ENCODE measurements around the gene LYRM1. TPM values are rescaled to one million over a fixed set of nuclear protein-coding genes. Genes with fewer than 3 reads are reported as not detected.

LYRM1 gene
- polyA plus RNA-seq, 1 donor from 2014 or later = 125 TPM

GRCh38 chr16:20878682-20879147, 21.9 kb upstream of the LYRM1 start:
- peaks cover 7% of the 10 kb centered on the region for H3K79me2 ChIP-seq (replicated peaks; ENCODE audit: insufficient read depth, low read length)
- no peaks in the 10 kb centered on the region for H3K9me3 ChIP-seq (ENCODE audit: low read length)
- no peak overlapping the region for H3K4me2 ChIP-seq (ENCODE audit: low read length)
- no peak overlapping the region for H3K4me3 ChIP-seq (ENCODE audit: low read length)
- no peak overlapping the region for H3K9ac ChIP-seq (ENCODE audit: low read length)
- TF ChIP-seq REST (IDR thresholded peaks at IDR 0.05; ENCODE audit: borderline replicate concordance) (no peak), CTCF (IDR thresholded peaks at IDR 0.05; ENCODE audit: poor library complexity, severe bottlenecking) (no peak), MXI1 (conservative IDR thresholded peaks at IDR 0.05; ENCODE audit: poor library complexity, severe bottlenecking) (no peak), EZH2 (IDR thresholded peaks at IDR 0.05; ENCODE audit: borderline replicate concordance, insufficient read depth, low read length, poor library complexity, severe bottlenecking) (no peak), TAF1 (IDR thresholded peaks at IDR 0.05; ENCODE audit: low read depth) (no peak), EP300 (conservative IDR thresholded peaks at IDR 0.05; ENCODE audit: poor library complexity, severe bottlenecking) (no peak), POLR2AphosphoS5 (IDR thresholded peaks at IDR 0.05) (no peak), SMC3 (conservative IDR thresholded peaks at IDR 0.05; ENCODE audit: poor library complexity) (no peak), RAD21 (conservative IDR thresholded peaks at IDR 0.05) (no peak)
- no peak overlapping the region for H2AFZ ChIP-seq (ENCODE audit: low read depth, low read length)
- no peaks in the 10 kb centered on the region for H3K9me2 ChIP-seq (ENCODE audit: insufficient read depth, low read length)
- no peaks in the 10 kb centered on the region for H4K20me1 ChIP-seq (ENCODE audit: insufficient read depth)
- no peaks in the 10 kb centered on the region for H3K27me3 ChIP-seq (ENCODE audit: insufficient read depth, low read depth, low read length)
- no peak overlapping the region for H3K27ac ChIP-seq (ENCODE audit: low read length)
- H3K36me3 ChIP-seq (ENCODE audit: insufficient read depth, low read length) = no peaks in the 10 kb centered on the region
- H3F3A ChIP-seq (ENCODE audit: insufficient read depth, low read length, poor library complexity, severe bottlenecking) = no peaks in the 10 kb centered on the region

GRCh38 chr16:20879175-20880040, 21.2 kb upstream of the LYRM1 start:
- no peaks in the 10 kb centered on the region for H3K9me3 ChIP-seq (ENCODE audit: low read length)
- no peaks in the 10 kb centered on the region for H3K36me3 ChIP-seq (ENCODE audit: insufficient read depth, low read length)
- H3F3A ChIP-seq (ENCODE audit: insufficient read depth, low read length, poor library complexity, severe bottlenecking) = no peaks in the 10 kb centered on the region
- H4K20me1 ChIP-seq (ENCODE audit: insufficient read depth) = no peaks in the 10 kb centered on the region
- TF ChIP-seq TAF1 (IDR thresholded peaks at IDR 0.05; ENCODE audit: low read depth) = no peak
- TF ChIP-seq POLR2AphosphoS5 (IDR thresholded peaks at IDR 0.05) = no peak
- TF ChIP-seq EZH2 (IDR thresholded peaks at IDR 0.05; ENCODE audit: borderline replicate concordance, insufficient read depth, low read length, poor library complexity, severe bottlenecking) = no peak
- no peak for TF ChIP-seq CTCF (IDR thresholded peaks at IDR 0.05; ENCODE audit: poor library complexity, severe bottlenecking)
- no peak for TF ChIP-seq MXI1 (conservative IDR thresholded peaks at IDR 0.05; ENCODE audit: poor library complexity, severe bottlenecking)
- no peak for TF ChIP-seq EP300 (conservative IDR thresholded peaks at IDR 0.05; ENCODE audit: poor library complexity, severe bottlenecking)
- no peak for TF ChIP-seq SMC3 (conservative IDR thresholded peaks at IDR 0.05; ENCODE audit: poor library complexity)
- no peak for TF ChIP-seq REST (IDR thresholded peaks at IDR 0.05; ENCODE audit: borderline replicate concordance)
- TF ChIP-seq RAD21 (conservative IDR thresholded peaks at IDR 0.05) = no peak
- H3K4me3 ChIP-seq (ENCODE audit: low read length) = no peak overlapping the region
- no peaks in the 10 kb centered on the region for H3K9me2 ChIP-seq (ENCODE audit: insufficient read depth, low read length)
- no peaks in the 10 kb centered on the region for H3K27me3 ChIP-seq (ENCODE audit: insufficient read depth, low read depth, low read length)
- no peak overlapping the region for H3K9ac ChIP-seq (ENCODE audit: low read length)
- H3K4me2 ChIP-seq (ENCODE audit: low read length) = no peak overlapping the region
- H3K79me2 ChIP-seq (replicated peaks; ENCODE audit: insufficient read depth, low read length) = peaks cover 7% of the 10 kb centered on the region
- H3K27ac ChIP-seq (ENCODE audit: low read length) = no peak overlapping the region
- H2AFZ ChIP-seq (ENCODE audit: low read depth, low read length) = no peak overlapping the region

Measured in neural cell (in vitro differentiated cells).